ENCODE results near the gene MAB21L4. TPM values are rescaled to one million over a fixed set of nuclear protein-coding genes. Genes with fewer than 3 reads are reported as not detected.

MAB21L4 gene
- total and polyA plus RNA-seq, 8 donors, result 0.79 to 35.7 (median 2.0) TPM

GRCh38 chr2:240868286-240869108 is 27.5 kb downstream of the MAB21L4 start, which contains the start of gene AGXT:
Gene AGXT, plus strand, starts transcription at chr2:240868824. Its CDS starts 42 bp downstream, at chr2:240868866.
- H3K9me3 ChIP-seq, result no peaks in the 10 kb centered on the region
- H3K27me3 ChIP-seq, result no peaks in the 10 kb centered on the region
- no peaks in the 10 kb centered on the region for H3K4me1 ChIP-seq
- H3K27ac ChIP-seq, result no peak within 1 kb of the TSS
- no peak for TF ChIP-seq CTCF (IDR thresholded peaks at IDR 0.05)
- DNase-seq (peak in 2 of 4 donors; percentile 40 to 67), ATAC-seq (peak; percentile 23)
- intact Hi-C loops (cut with DNase I), result no loop called here
- no peak within 1 kb of the TSS for H3K4me3 ChIP-seq
- H3K36me3 ChIP-seq, result no peaks in the 10 kb centered on the region

- H3K9me3 ChIP-seq, result no peaks in the 10 kb centered on the region
- H3K36me3 ChIP-seq, result no peaks in the 10 kb centered on the region
- intact Hi-C loops (cut with DNase I), result no loop called here
- no peaks in the 10 kb centered on the region for H3K4me1 ChIP-seq
- DNase-seq (no peak), ATAC-seq (no peak)
- H3K27ac ChIP-seq, result no peak overlapping the region
- TF ChIP-seq CTCF (IDR thresholded peaks at IDR 0.05), result no peak
- no peaks in the 10 kb centered on the region for H3K27me3 ChIP-seq
- no peak overlapping the region for H3K4me3 ChIP-seq
Measured at GRCh38 chr2:240865391-240865790, 30.6 kb downstream of the MAB21L4 start.

- Histone ChIP-seq H3K9me3 (no peaks in the 10 kb centered on the region), H3K27ac (no peak overlapping the region), H3K4me3 (no peak overlapping the region), H3K36me3 (no peaks in the 10 kb centered on the region), H3K4me1 (no peaks in the 10 kb centered on the region), H3K27me3 (no peaks in the 10 kb centered on the region)
- DNase-seq, result no peak
- intact Hi-C loops (cut with DNase I), result no loop called here
- TF ChIP-seq CTCF (IDR thresholded peaks at IDR 0.05), result no peak
- ATAC-seq, result no peak
Measured at GRCh38 chr2:240864475-240864874, 31.5 kb downstream of the MAB21L4 start.

GRCh38 chr2:240861547-240861946 is 34.4 kb downstream of the MAB21L4 start:
- intact Hi-C loops (cut with DNase I), result no loop called here
- Histone ChIP-seq H3K4me1 (no peaks in the 10 kb centered on the region), H3K27me3 (no peaks in the 10 kb centered on the region), H3K27ac (no peak overlapping the region), H3K9me3 (no peaks in the 10 kb centered on the region), H3K36me3 (no peaks in the 10 kb centered on the region), H3K4me3 (no peak overlapping the region)
- ATAC-seq (peak; percentile 57), DNase-seq (no peak)
- no peak for TF ChIP-seq CTCF (IDR thresholded peaks at IDR 0.05)

- Histone ChIP-seq H3K4me3 (no peak overlapping the region), H3K27ac (no peak overlapping the region), H3K4me1 (no peaks in the 10 kb centered on the region), H3K9me3 (peaks cover 0 to 12% of the 10 kb centered on the region in 2 donors), H3K27me3 (no peaks in the 10 kb centered on the region), H3K36me3 (no peaks in the 10 kb centered on the region)
- no peak for TF ChIP-seq CTCF (IDR thresholded peaks at IDR 0.05)
- no peak for DNase-seq
- intact Hi-C loops (cut with DNase I), result no loop called here
- ATAC-seq, result no peak
Measured at GRCh38 chr2:240858871-240859270, 37.1 kb downstream of the MAB21L4 start.

Data from left lung (tissue), 10 donors.